ENCODE data around the gene IFIT3. TPM values are rescaled to one million over a fixed set of nuclear protein-coding genes. Genes with fewer than 3 reads are reported as not detected.

The IFIT3 gene
- total RNA-seq, 1 donor = 90.2 TPM

DNA sequence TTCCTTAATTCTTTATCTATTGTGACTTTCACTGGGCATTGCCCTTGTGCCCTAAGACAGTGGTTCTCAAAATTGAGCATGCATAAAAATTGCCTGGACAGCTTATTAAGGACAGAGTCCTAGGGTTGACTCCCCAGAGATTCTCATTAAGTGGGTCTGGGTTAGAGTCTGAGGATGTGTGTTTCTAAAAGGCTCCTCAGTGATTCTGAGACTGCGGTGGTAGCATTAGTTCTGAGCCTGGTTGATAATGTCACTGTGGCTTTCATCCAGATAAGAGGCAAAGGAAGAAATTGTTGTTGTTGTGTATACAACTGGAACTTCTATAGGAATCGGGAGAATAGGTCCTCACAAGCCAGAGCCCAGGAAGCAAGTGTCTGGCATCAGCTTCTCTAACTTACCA is 24.6 kb upstream of the IFIT3 start:
- DNase-seq (ENCODE audit: low read depth) = no peak
- H3K4me3 ChIP-seq (ENCODE audit: low read depth, low read length) = peak overlapping the region; percentile 56
- TF ChIP-seq, protein P1, sequence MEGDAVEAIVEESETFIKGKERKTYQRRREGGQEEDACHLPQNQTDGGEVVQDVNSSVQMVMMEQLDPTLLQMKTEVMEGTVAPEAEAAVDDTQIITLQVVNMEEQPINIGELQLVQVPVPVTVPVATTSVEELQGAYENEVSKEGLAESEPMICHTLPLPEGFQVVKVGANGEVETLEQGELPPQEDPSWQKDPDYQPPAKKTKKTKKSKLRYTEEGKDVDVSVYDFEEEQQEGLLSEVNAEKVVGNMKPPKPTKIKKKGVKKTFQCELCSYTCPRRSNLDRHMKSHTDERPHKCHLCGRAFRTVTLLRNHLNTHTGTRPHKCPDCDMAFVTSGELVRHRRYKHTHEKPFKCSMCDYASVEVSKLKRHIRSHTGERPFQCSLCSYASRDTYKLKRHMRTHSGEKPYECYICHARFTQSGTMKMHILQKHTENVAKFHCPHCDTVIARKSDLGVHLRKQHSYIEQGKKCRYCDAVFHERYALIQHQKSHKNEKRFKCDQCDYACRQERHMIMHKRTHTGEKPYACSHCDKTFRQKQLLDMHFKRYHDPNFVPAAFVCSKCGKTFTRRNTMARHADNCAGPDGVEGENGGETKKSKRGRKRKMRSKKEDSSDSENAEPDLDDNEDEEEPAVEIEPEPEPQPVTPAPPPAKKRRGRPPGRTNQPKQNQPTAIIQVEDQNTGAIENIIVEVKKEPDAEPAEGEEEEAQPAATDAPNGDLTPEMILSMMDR (IDR thresholded peaks at IDR 0.05; ENCODE audit: insufficient read depth, low read depth, low read length) = no peak

DNA sequence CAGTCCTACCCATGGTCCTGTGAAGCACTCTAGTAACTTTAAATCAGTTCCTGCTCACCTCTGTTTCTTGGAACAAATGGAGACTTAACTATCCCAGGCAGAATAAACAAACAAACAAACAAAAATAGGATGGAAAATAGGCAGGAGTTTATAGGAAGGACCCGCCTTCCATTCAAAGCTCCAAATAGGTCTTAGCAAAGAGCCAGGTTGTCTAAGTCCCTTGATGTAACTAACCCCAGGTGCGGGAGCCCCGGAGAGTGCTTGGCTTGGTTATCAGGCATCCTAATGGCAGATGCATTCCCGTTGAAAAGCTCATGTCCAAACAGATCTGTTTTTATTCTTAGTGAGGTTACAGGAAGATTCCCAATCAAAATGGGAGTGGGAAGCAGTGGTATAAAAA is 23.8 kb upstream of the IFIT3 start:
- H3K4me3 ChIP-seq (ENCODE audit: low read depth, low read length) = no peak overlapping the region
- TF ChIP-seq, protein P1 (IDR thresholded peaks at IDR 0.05; ENCODE audit: insufficient read depth, low read depth, low read length) = no peak
- no peak for DNase-seq (ENCODE audit: low read depth)

DNA sequence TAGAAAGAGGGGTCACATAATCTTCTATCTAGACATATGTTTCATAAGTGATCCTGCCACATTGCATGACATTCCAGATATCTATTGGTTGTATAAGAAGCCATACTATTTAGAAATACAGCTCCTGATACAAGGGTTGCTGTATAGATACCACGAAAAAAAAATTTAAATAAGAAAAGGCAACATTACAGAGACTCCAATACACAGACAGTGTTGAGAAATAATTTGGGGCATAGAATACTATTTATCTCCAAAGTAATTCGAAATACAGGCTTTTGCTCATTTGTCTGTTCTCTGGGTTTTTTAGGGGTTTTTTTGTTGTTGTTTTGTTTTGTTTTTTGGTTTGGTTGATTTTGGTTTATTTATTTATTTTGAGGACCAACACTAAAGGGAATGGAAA is 23.4 kb upstream of the IFIT3 start:
- DNase-seq (ENCODE audit: low read depth) = no peak
- H3K4me3 ChIP-seq (ENCODE audit: low read depth, low read length) = no peak overlapping the region
- TF ChIP-seq, protein P1 (IDR thresholded peaks at IDR 0.05; ENCODE audit: insufficient read depth, low read depth, low read length) = no peak

DNA sequence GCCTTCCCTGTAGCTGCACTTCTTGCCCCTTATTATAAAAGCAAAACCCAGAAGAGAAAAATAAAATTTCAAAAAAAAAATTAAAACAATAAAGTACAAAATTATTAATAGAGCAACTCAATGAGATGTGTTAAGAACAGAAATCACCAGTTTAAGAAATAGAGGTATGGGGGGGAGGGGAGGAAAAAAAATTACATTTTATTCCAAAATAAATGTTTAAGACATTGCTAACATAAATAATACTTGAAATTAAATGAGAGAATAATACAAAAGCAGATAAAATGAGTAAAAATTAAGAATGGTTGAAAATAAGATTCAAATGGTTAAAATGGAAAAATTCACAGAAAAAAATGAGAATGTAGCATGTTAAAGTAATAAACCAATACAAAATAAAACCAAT is 22.9 kb upstream of the IFIT3 start:
- TF ChIP-seq, protein P1 (IDR thresholded peaks at IDR 0.05; ENCODE audit: insufficient read depth, low read depth, low read length) = no peak
- no peak for DNase-seq (ENCODE audit: low read depth)
- H3K4me3 ChIP-seq (ENCODE audit: low read depth, low read length) = no peak overlapping the region

DNA sequence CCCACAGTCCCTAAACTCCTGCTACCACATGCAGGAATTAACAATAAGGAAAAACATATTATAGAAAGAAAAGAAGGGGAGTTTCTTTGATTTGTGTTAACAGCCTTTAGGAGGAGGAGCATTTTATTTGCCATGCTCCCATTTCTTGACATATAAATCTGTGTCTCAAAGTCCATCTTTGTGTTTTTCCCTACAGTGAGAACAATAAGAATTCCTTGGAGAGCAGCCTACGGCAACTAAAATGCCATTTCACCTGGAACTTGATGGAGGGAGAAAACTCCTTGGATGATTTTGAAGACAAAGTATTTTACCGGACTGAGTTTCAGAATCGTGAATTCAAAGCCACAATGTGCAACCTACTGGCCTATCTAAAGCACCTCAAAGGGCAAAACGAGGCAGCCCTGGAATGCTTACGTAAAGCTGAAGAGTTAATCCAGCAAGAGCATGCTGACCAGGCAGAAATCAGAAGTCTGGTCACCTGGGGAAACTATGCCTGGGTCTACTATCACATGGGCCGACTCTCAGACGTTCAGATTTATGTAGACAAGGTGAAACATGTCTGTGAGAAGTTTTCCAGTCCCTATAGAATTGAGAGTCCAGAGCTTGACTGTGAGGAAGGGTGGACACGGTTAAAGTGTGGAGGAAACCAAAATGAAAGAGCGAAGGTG is 21.9 kb upstream of the IFIT3 start:
- DNase-seq (ENCODE audit: low read depth) = no peak
- no peak overlapping the region for H3K4me3 ChIP-seq (ENCODE audit: low read depth, low read length)
- TF ChIP-seq, protein P1 (IDR thresholded peaks at IDR 0.05; ENCODE audit: insufficient read depth, low read depth, low read length) = no peak

DNA sequence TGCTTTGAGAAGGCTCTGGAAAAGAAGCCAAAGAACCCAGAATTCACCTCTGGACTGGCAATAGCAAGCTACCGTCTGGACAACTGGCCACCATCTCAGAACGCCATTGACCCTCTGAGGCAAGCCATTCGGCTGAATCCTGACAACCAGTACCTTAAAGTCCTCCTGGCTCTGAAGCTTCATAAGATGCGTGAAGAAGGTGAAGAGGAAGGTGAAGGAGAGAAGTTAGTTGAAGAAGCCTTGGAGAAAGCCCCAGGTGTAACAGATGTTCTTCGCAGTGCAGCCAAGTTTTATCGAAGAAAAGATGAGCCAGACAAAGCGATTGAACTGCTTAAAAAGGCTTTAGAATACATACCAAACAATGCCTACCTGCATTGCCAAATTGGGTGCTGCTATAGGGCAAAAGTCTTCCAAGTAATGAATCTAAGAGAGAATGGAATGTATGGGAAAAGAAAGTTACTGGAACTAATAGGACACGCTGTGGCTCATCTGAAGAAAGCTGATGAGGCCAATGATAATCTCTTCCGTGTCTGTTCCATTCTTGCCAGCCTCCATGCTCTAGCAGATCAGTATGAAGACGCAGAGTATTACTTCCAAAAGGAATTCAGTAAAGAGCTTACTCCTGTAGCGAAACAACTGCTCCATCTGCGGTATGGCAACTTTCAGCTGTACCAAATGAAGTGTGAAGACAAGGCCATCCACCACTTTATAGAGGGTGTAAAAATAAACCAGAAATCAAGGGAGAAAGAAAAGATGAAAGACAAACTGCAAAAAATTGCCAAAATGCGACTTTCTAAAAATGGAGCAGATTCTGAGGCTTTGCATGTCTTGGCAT is 21.1 kb upstream of the IFIT3 start:
- no peak for DNase-seq (ENCODE audit: low read depth)
- TF ChIP-seq, protein P1 (IDR thresholded peaks at IDR 0.05; ENCODE audit: insufficient read depth, low read depth, low read length) = no peak
- H3K4me3 ChIP-seq (ENCODE audit: low read depth, low read length) = no peak overlapping the region
